Muscle layer of colon (tissue), 2 donors: ENCODE results near the gene FANCG.

Source experiments
- H3K27ac ChIP-seq: one replicate; pipeline ENCODE4 v1.7.0; 2013; ENCODE audit warnings: low read depth, mild to moderate bottlenecking, low read length, moderate library complexity
- H3K27me3 ChIP-seq, 2 donors: one replicate each; pipeline ENCODE4 v1.7.0; 2013; ENCODE audit warnings: low read length in 2 of 2, mild to moderate bottlenecking in 2 of 2; ENCODE audit not compliant: insufficient read depth in 2 of 2, control insufficient read depth in 1 of 2
- H3K36me3 ChIP-seq: one replicate; pipeline ENCODE4 v1.7.0; 2013; ENCODE audit warnings: mild to moderate bottlenecking, low read length; ENCODE audit not compliant: insufficient read depth
- H3K4me1 ChIP-seq: one replicate; pipeline ENCODE4 v1.7.0; 2013; ENCODE audit warnings: mild to moderate bottlenecking, low read length; ENCODE audit not compliant: insufficient read depth
- H3K4me3 ChIP-seq, 2 donors: one replicate each; pipeline ENCODE4 v1.7.0; 2013; ENCODE audit warnings: low read length in 2 of 2, low read depth in 1 of 2, mild to moderate bottlenecking in 1 of 2, moderate library complexity in 1 of 2
- H3K9ac ChIP-seq: one replicate; pipeline ENCODE4 v1.7.0; 2013; ENCODE audit warnings: low read length
- H3K9me3 ChIP-seq: one replicate; pipeline ENCODE4 v1.7.0; 2013; ENCODE audit warnings: mild to moderate bottlenecking, low read length
- donor health status: abdominal sarcoma.
- donor health status: Adenocarcinoma of cecum.

FANCG gene

GRCh38 chr9:35079426-35080341 is at the start of gene FANCG:
Gene FANCG, minus strand, starts transcription at chr9:35079942. Its CDS starts 418 bp downstream, at chr9:35079524.
- Histone ChIP-seq H3K4me1 (peaks cover 19% of the 10 kb centered on the region), H3K36me3 (peaks cover 19% of the 10 kb centered on the region), H3K27me3 (no peaks in the 10 kb centered on the region), H3K9me3 (no peaks in the 10 kb centered on the region), H3K27ac (peak within 1 kb of the TSS; percentile 20), H3K9ac (peak within 1 kb of the TSS; percentile 58), H3K4me3 (peak within 1 kb of the TSS; percentile 70 to 72)

GRCh38 chr9:35116898-35117551 is 37.3 kb upstream of the FANCG start:
- Histone ChIP-seq H3K9me3 (no peaks in the 10 kb centered on the region), H3K4me3 (peak overlapping the region in 1 of 2 donors; percentile 77), H3K4me1 (peaks cover 35% of the 10 kb centered on the region), H3K27ac (peak overlapping the region; percentile 51), H3K9ac (no peak overlapping the region), H3K36me3 (no peaks in the 10 kb centered on the region), H3K27me3 (no peaks in the 10 kb centered on the region)

GRCh38 chr9:35116539-35116897 is 36.8 kb upstream of the FANCG start:
- H3K27me3 ChIP-seq = no peaks in the 10 kb centered on the region
- H3K9ac ChIP-seq = no peak overlapping the region
- H3K27ac ChIP-seq = peak overlapping the region; percentile 78
- peak overlapping the region; percentile 51 to 77 for H3K4me3 ChIP-seq
- H3K9me3 ChIP-seq = no peaks in the 10 kb centered on the region
- H3K36me3 ChIP-seq = no peaks in the 10 kb centered on the region
- peaks cover 39% of the 10 kb centered on the region for H3K4me1 ChIP-seq

- H3K27ac ChIP-seq = peak within 1 kb of the TSS; percentile 78
- peak within 1 kb of the TSS; percentile 60 for H3K9ac ChIP-seq
- no peaks in the 10 kb centered on the region for H3K36me3 ChIP-seq
- peak within 1 kb of the TSS; percentile 51 to 77 for H3K4me3 ChIP-seq
- no peaks in the 10 kb centered on the region for H3K27me3 ChIP-seq
- no peaks in the 10 kb centered on the region for H3K9me3 ChIP-seq
- peaks cover 41% of the 10 kb centered on the region for H3K4me1 ChIP-seq
Measured at GRCh38 chr9:35115680-35116538, 36.2 kb upstream of the FANCG start, which contains the start of gene ATOSB. Gene ATOSB, minus strand, starts transcription at chr9:35115862. Its CDS starts 7,588 bp downstream, at chr9:35108274.

- Histone ChIP-seq H3K36me3 (no peaks in the 10 kb centered on the region), H3K4me1 (peaks cover 50% of the 10 kb centered on the region), H3K4me3 (peak overlapping the region; percentile 51 to 77), H3K27ac (peak overlapping the region; percentile 78), H3K9ac (peak overlapping the region; percentile 60), H3K27me3 (no peaks in the 10 kb centered on the region), H3K9me3 (no peaks in the 10 kb centered on the region)
Measured at GRCh38 chr9:35114840-35115628, 35.3 kb upstream of the FANCG start.

GRCh38 chr9:35114113-35114839 is 34.5 kb upstream of the FANCG start:
- peaks cover 53% of the 10 kb centered on the region for H3K4me1 ChIP-seq
- H3K27ac ChIP-seq = peak overlapping the region; percentile 78
- peak overlapping the region; percentile 17 to 77 for H3K4me3 ChIP-seq
- peak overlapping the region; percentile 60 for H3K9ac ChIP-seq
- H3K27me3 ChIP-seq = no peaks in the 10 kb centered on the region
- H3K9me3 ChIP-seq = no peaks in the 10 kb centered on the region
- no peaks in the 10 kb centered on the region for H3K36me3 ChIP-seq

GRCh38 chr9:35112257-35113020 is 32.7 kb upstream of the FANCG start:
- Histone ChIP-seq H3K9ac (no peak overlapping the region), H3K4me3 (peak overlapping the region in 1 of 2 donors; percentile 49)

GRCh38 chr9:35111001-35111933 is 31.5 kb upstream of the FANCG start:
- H3K4me1 ChIP-seq = peaks cover 49% of the 10 kb centered on the region

More at GRCh38 chr9:35112257-35113020, 32.7 kb upstream of the FANCG start:
- Histone ChIP-seq H3K27ac (peak overlapping the region; percentile 94), H3K36me3 (peaks cover 15% of the 10 kb centered on the region), H3K9me3 (no peaks in the 10 kb centered on the region), H3K27me3 (no peaks in the 10 kb centered on the region), H3K4me1 (peaks cover 53% of the 10 kb centered on the region)

GRCh38 chr9:35110327-35110761 is 30.6 kb upstream of the FANCG start:
- no peak overlapping the region for H3K27ac ChIP-seq
- H3K36me3 ChIP-seq = peaks cover 34% of the 10 kb centered on the region
- peak overlapping the region; percentile 88 for H3K9ac ChIP-seq
- H3K27me3 ChIP-seq = no peaks in the 10 kb centered on the region
- H3K4me3 ChIP-seq = peak overlapping the region in 1 of 2 donors; percentile 58
- no peaks in the 10 kb centered on the region for H3K9me3 ChIP-seq
- H3K4me1 ChIP-seq = peaks cover 46% of the 10 kb centered on the region

More at GRCh38 chr9:35111001-35111933, 31.5 kb upstream of the FANCG start:
- Histone ChIP-seq H3K9me3 (no peaks in the 10 kb centered on the region), H3K4me3 (peak overlapping the region; percentile 58 to 76), H3K9ac (peak overlapping the region; percentile 88), H3K36me3 (peaks cover 26% of the 10 kb centered on the region), H3K27me3 (no peaks in the 10 kb centered on the region), H3K27ac (peak overlapping the region; percentile 94)
